ENCODE results near the gene STXBP1.

The STXBP1 gene

DNA sequence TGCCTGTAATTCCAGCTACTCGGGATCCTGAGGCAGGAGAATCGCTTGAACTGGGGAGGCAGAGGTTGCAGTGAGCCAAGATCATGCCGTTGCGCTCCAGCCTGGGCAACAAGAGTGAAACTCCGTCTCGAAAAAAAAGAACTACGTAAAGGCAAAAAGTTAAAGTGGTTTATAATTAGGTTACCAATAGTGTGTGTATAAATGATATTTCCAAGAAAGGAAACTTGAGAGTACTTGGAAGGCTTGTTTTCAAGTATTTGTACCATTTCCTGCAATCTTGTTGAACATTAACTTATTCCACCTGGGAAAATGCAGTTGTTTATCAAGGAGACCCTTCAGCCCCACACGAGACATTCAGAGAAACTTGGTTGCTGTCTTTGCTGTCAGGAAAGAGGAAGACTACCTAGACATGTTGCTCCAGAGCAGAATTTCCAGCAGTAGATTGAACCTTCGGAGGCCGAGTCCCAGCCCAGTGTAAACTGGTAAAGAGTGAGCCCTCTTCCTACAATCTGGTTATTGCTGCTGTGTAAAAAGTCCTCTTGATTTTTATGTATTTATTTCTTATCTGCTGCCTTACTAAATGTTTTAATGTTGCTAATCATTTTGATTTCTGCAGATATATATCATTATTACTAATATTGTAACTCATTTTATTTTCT, 30.1 kb downstream of the STXBP1 start:
- H3K27me3 ChIP-seq (ENCODE audit: insufficient read depth, low read depth, severe bottlenecking), result no peaks in the 10 kb centered on the region
- no peaks in the 10 kb centered on the region for H3K36me3 ChIP-seq
- TF ChIP-seq, protein P1, sequence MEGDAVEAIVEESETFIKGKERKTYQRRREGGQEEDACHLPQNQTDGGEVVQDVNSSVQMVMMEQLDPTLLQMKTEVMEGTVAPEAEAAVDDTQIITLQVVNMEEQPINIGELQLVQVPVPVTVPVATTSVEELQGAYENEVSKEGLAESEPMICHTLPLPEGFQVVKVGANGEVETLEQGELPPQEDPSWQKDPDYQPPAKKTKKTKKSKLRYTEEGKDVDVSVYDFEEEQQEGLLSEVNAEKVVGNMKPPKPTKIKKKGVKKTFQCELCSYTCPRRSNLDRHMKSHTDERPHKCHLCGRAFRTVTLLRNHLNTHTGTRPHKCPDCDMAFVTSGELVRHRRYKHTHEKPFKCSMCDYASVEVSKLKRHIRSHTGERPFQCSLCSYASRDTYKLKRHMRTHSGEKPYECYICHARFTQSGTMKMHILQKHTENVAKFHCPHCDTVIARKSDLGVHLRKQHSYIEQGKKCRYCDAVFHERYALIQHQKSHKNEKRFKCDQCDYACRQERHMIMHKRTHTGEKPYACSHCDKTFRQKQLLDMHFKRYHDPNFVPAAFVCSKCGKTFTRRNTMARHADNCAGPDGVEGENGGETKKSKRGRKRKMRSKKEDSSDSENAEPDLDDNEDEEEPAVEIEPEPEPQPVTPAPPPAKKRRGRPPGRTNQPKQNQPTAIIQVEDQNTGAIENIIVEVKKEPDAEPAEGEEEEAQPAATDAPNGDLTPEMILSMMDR (IDR thresholded peaks at IDR 0.05; ENCODE audit: low read depth, low read length), result no peak
- no peak for DNase-seq
- H3K4me3 ChIP-seq (ENCODE audit: low read depth, low read length), result no peak overlapping the region
- no peak overlapping the region for H3K27ac ChIP-seq
- no peaks in the 10 kb centered on the region for H3K9me3 ChIP-seq (ENCODE audit: severe bottlenecking)

DNA sequence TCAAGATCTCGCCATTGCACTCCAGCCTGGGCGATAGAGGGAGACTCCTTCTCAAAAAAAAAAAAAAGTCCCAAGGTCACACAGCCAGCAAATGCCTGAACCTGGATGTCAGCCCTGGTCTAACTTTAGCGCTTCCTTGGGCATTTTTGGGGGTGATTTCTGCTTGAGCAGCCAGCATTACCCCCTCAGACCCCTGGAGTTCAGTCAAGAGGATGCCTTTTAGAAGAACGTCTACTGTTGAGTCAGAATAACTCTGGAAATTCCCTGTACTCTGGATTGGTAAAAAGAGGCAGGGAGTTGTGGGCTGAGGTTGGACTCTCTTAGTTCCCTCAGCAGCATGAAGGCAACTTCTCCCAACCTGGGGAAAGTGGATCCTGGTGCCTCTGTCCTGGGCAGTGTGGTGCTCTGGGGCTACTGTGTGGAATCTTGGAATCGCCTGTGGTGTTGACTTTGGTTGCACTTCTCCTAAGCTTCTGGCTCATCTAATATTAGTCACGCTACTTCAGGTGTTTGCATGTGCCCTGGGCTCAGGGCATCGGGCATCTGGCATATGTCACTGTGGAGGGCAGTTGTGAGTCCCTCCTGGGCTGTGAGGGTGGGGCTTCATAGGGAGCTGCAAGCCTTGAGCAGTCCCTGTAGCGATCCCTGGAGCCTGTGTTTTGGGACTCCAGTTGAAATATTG, 32.2 kb downstream of the STXBP1 start:
- H3K36me3 ChIP-seq, result no peaks in the 10 kb centered on the region
- H3K27me3 ChIP-seq (ENCODE audit: insufficient read depth, low read depth, severe bottlenecking), result no peaks in the 10 kb centered on the region
- no peak for DNase-seq
- no peak overlapping the region for H3K27ac ChIP-seq
- TF ChIP-seq, protein P1 (IDR thresholded peaks at IDR 0.05; ENCODE audit: low read depth, low read length), result no peak
- no peak overlapping the region for H3K4me3 ChIP-seq (ENCODE audit: low read depth, low read length)
- H3K9me3 ChIP-seq (ENCODE audit: severe bottlenecking), result no peaks in the 10 kb centered on the region

DNA sequence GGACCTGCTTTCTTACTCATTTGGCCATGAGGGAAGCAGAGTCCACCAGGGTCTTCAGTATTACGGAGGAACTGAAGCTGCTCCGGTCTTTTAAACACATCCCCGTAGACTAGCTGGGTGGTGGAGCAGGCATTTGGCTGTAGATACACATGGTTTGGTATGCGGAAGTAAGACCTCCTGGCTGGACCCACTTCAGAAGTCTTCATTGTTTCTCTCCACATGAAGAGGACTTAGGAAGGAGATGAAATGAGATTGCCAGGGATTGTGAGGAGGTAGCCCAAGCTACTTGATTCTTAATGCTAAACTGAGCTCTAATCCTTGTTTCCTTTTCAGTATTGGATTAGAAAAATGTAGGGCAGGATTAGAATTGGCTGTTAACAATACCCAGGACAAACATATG, 32.9 kb downstream of the STXBP1 start:
- Histone ChIP-seq H3K36me3 (no peaks in the 10 kb centered on the region), H3K27me3 (ENCODE audit: insufficient read depth, low read depth, severe bottlenecking) (no peaks in the 10 kb centered on the region), H3K4me3 (ENCODE audit: low read depth, low read length) (no peak overlapping the region), H3K9me3 (ENCODE audit: severe bottlenecking) (no peaks in the 10 kb centered on the region), H3K27ac (no peak overlapping the region)
- TF ChIP-seq, protein P1 (IDR thresholded peaks at IDR 0.05; ENCODE audit: low read depth, low read length), result no peak
- DNase-seq, result peak; percentile 39

DNA sequence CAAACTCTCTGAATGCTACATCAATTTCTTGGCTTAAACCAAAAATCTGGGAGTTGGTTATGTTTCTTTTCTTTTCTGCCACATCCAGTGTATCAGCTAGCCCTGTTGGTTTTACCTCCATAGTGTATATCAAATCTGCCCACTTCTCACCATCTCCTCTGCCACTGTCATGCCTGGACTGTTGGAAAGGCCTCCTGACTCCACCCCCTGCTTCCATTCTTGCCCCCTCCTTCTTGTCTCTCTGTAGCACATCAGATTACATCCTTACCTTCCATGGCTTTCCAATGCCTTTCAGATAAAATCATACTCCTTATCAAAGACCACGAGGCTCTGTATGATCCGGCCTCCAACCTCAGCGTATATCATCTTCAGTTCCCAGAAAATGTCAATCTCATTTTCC, 35.4 kb downstream of the STXBP1 start:
- no peak overlapping the region for H3K4me3 ChIP-seq (ENCODE audit: low read depth, low read length)
- H3K36me3 ChIP-seq, result peaks cover 5% of the 10 kb centered on the region
- H3K27me3 ChIP-seq (ENCODE audit: insufficient read depth, low read depth, severe bottlenecking), result no peaks in the 10 kb centered on the region
- H3K27ac ChIP-seq, result no peak overlapping the region
- DNase-seq, result no peak
- TF ChIP-seq, protein P1 (IDR thresholded peaks at IDR 0.05; ENCODE audit: low read depth, low read length), result no peak
- H3K9me3 ChIP-seq (ENCODE audit: severe bottlenecking), result no peaks in the 10 kb centered on the region

DNA sequence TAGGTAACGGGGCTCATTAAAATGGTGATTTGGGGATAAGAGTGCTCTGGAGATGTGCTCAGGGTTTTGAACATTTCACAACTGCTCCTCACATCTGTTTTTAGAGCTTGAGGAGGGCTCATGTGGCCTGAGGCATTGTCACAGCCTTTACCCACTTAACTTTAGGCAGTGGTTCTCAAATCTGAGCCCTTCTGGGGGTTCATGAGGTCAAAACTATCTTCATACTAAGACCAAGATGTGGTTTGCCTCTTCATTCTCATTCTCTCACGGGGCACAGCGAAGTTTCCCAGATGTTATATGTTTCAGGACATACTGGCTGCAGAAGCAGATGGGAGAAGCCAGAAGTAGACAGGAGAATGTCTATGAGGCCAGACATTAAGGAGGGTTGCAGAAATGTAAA, 38.4 kb downstream of the STXBP1 start:
- no peak overlapping the region for H3K4me3 ChIP-seq (ENCODE audit: low read depth, low read length)
- no peak for DNase-seq
- no peaks in the 10 kb centered on the region for H3K27me3 ChIP-seq (ENCODE audit: insufficient read depth, low read depth, severe bottlenecking)
- no peak overlapping the region for H3K27ac ChIP-seq
- H3K36me3 ChIP-seq, result peaks cover 32% of the 10 kb centered on the region
- no peaks in the 10 kb centered on the region for H3K9me3 ChIP-seq (ENCODE audit: severe bottlenecking)
- TF ChIP-seq, protein P1 (IDR thresholded peaks at IDR 0.05; ENCODE audit: low read depth, low read length), result no peak

Measured in WERI-Rb-1 (cell line).